ENCODE measurements around the gene ARHGEF33. TPM values are rescaled to one million over a fixed set of nuclear protein-coding genes. Genes with fewer than 3 reads are reported as not detected.
A peak's percentile ranks its signal among the peaks of the same experiment; 100 is the strongest.

The ARHGEF33 gene
- total RNA-seq, 3 donors from 2014 or later (not counting 1 experiment from before 2014, with no cell fraction given): 0.27 TPM; not detected in 2

DNA sequence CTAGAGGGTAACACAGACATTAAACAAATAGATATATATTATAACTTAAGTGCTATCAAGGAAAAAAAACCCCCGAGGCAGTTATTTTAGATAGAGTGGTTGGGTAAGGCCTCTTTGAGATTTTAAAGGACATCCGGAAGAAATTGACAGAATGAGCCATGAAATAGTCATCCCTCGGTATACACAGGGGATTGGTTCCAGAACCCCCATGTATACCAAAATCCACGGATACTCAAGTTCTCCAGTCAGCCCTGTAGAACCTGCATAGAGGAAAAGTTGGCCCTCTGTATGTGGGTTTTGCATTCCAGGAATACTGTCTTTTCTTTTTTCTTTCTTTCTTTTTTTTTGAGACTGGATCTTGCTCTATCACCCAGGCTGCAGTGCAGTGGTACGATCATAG, 15.9 kb upstream of the ARHGEF33 start:
- peak overlapping the region; percentile 32 for H3K4me3 Mint-ChIP-seq
- intact Hi-C loops (cut with micrococcal nuclease): no loop called here
- TF ChIP-seq, protein P1, sequence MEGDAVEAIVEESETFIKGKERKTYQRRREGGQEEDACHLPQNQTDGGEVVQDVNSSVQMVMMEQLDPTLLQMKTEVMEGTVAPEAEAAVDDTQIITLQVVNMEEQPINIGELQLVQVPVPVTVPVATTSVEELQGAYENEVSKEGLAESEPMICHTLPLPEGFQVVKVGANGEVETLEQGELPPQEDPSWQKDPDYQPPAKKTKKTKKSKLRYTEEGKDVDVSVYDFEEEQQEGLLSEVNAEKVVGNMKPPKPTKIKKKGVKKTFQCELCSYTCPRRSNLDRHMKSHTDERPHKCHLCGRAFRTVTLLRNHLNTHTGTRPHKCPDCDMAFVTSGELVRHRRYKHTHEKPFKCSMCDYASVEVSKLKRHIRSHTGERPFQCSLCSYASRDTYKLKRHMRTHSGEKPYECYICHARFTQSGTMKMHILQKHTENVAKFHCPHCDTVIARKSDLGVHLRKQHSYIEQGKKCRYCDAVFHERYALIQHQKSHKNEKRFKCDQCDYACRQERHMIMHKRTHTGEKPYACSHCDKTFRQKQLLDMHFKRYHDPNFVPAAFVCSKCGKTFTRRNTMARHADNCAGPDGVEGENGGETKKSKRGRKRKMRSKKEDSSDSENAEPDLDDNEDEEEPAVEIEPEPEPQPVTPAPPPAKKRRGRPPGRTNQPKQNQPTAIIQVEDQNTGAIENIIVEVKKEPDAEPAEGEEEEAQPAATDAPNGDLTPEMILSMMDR (IDR thresholded peaks at IDR 0.05): no peak

DNA sequence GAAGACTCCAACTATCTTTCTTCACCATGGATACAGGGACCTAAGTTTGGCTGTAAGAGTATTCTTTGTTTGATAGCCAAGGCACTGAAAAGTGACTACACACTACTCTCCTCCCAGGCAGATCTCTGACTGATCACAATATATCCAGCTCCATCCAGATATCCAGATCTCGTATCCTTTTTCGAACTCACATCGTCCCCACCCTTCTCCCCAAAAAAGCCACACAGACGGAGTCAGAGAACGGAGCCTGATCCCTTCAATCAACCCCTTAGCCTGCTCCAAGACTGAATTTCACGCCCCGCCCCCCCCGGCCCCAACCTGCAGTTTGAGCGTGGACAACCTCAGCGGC, 14.5 kb upstream of the ARHGEF33 start:
- Mint-ChIP-seq H3K4me3 (peak overlapping the region; percentile 95), H3K27me3 (ENCODE audit: low read depth in 2 of 2) (no peaks in the 10 kb centered on the region), H3K36me3 (peaks cover 2% of the 10 kb centered on the region), H3K4me1 (peaks cover 20 to 27% of the 10 kb centered on the region in 2 donors), H3K9me3 (peaks cover 0 to 1% of the 10 kb centered on the region in 2 donors), H3K27ac (peak overlapping the region; percentile 85 to 98)
- peaks cover 7% of the 10 kb centered on the region for H3K4me1 ChIP-seq (ENCODE audit: control insufficient read depth, insufficient read depth, low read length)
- WGBS (ENCODE audit: insufficient coverage): 1% methylated on average over 10 of the region's 10 CpGs
- no peaks in the 10 kb centered on the region for H3K9me3 ChIP-seq (ENCODE audit: control insufficient read depth, insufficient read depth, low read length)
- no peaks in the 10 kb centered on the region for H3K27me3 ChIP-seq (ENCODE audit: control insufficient read depth, insufficient read depth, low read length)
- TF ChIP-seq, protein P1 (IDR thresholded peaks at IDR 0.05): no peak
- DNase-seq: no peak
- intact Hi-C loops (cut with micrococcal nuclease): no loop called here
- peak overlapping the region; percentile 79 for H3K4me3 ChIP-seq (ENCODE audit: low read length)
- H3K27ac ChIP-seq (ENCODE audit: low read length): peak overlapping the region; percentile 32
- ATAC-seq: no peak
- H3K36me3 ChIP-seq (ENCODE audit: control insufficient read depth, insufficient read depth, low read length): no peaks in the 10 kb centered on the region

More for the DNA sequence above, 15.9 kb upstream of the ARHGEF33 start:
- Histone ChIP-seq H3K36me3 (ENCODE audit: control insufficient read depth, insufficient read depth, low read length) (no peaks in the 10 kb centered on the region), H3K9me3 (ENCODE audit: control insufficient read depth, insufficient read depth, low read length) (no peaks in the 10 kb centered on the region), H3K4me3 (ENCODE audit: low read length) (no peak overlapping the region), H3K27me3 (ENCODE audit: control insufficient read depth, insufficient read depth, low read length) (no peaks in the 10 kb centered on the region), H3K27ac (ENCODE audit: low read length) (no peak overlapping the region), H3K4me1 (ENCODE audit: control insufficient read depth, insufficient read depth, low read length) (peaks cover 7% of the 10 kb centered on the region)
- peak overlapping the region in 1 of 2 donors; percentile 37 for H3K27ac Mint-ChIP-seq
- peaks cover 2 to 5% of the 10 kb centered on the region in 2 donors for H3K9me3 Mint-ChIP-seq
- no peak for ATAC-seq
- no peaks in the 10 kb centered on the region for H3K27me3 Mint-ChIP-seq (ENCODE audit: low read depth in 2 of 2)
- 75% methylated on average over 4 of the region's 5 CpGs for WGBS (ENCODE audit: insufficient coverage)
- DNase-seq: no peak
- H3K4me1 Mint-ChIP-seq: peaks cover 20 to 27% of the 10 kb centered on the region in 2 donors
- H3K36me3 Mint-ChIP-seq: peaks cover 7% of the 10 kb centered on the region

- no peaks in the 10 kb centered on the region for H3K9me3 ChIP-seq (ENCODE audit: control insufficient read depth, insufficient read depth, low read length)
- Mint-ChIP-seq H3K4me1 (peaks cover 20 to 27% of the 10 kb centered on the region in 2 donors), H3K36me3 (no peaks in the 10 kb centered on the region), H3K9me3 (no peaks in the 10 kb centered on the region), H3K4me3 (peak within 1 kb of the TSS; percentile 95), H3K27me3 (ENCODE audit: low read depth in 2 of 2) (no peaks in the 10 kb centered on the region), H3K27ac (peak within 1 kb of the TSS; percentile 85 to 98)
- DNase-seq: peak; percentile 77 to 86
- no peaks in the 10 kb centered on the region for H3K27me3 ChIP-seq (ENCODE audit: control insufficient read depth, insufficient read depth, low read length)
- WGBS (ENCODE audit: insufficient coverage): 2% methylated on average over 52 of the region's 52 CpGs
- peak within 1 kb of the TSS; percentile 79 for H3K4me3 ChIP-seq (ENCODE audit: low read length)
- H3K27ac ChIP-seq (ENCODE audit: low read length): peak within 1 kb of the TSS; percentile 32
- peak; percentile 97 for ATAC-seq
- TF ChIP-seq, protein P1 (IDR thresholded peaks at IDR 0.05): no peak
- intact Hi-C loops (cut with micrococcal nuclease): no loop called here
- no peaks in the 10 kb centered on the region for H3K36me3 ChIP-seq (ENCODE audit: control insufficient read depth, insufficient read depth, low read length)
- H3K4me1 ChIP-seq (ENCODE audit: control insufficient read depth, insufficient read depth, low read length): peaks cover 7% of the 10 kb centered on the region
These were observed 13.9 kb upstream of the ARHGEF33 start, which contains the start of the genes DHX57 and MORN2 for GRCh38 chr2:38875576-38876367. Gene DHX57, minus strand, starts transcription at chr2:38875934. Its CDS starts 7,529 bp downstream, at chr2:38868405. Gene MORN2, plus strand, starts transcription at chr2:38875976.

Measured in natural killer cell (primary cell).